GM23338 (cell line): ENCODE results near the gene ANKRD23. TPM values are rescaled to one million over a fixed set of nuclear protein-coding genes. Genes with fewer than 3 reads are reported as not detected.

Source experiments
- ATAC-seq: fragments of 200-7000 bp; cut with Tn5 transposase; 3 replicates; pipeline ENCODE4 v1.9.1; 2020
- DNase-seq: peaks from one replicate; pipeline ENCODE4 v3.0.0-alpha.2; 2015; ENCODE audit warnings: low spot score
- H2AFZ ChIP-seq: fragments of 200-600 bp; sonication (generic); 2 replicates; pipeline ENCODE4 v1.8.0; 2016; ENCODE audit warnings: antibody characterized with exemption, mild to moderate bottlenecking, moderate library complexity
- H3F3A ChIP-seq: fragments of 200-600 bp; sonication (generic); replicated peaks from 2 replicates; pipeline ENCODE4 v1.8.0; 2017; ENCODE audit warnings: antibody characterized with exemption, mixed run types, low read depth
- H3K27ac ChIP-seq: fragments of 200-600 bp; sonication (generic); 2 replicates; pipeline ENCODE4 v1.6.1; 2016; ENCODE audit warnings: low read depth
- H3K27me3 ChIP-seq: fragments of 200-600 bp; sonication (generic); 2 replicates; pipeline ENCODE4 v1.8.0; 2016; ENCODE audit warnings: mild to moderate bottlenecking, mixed run types, moderate library complexity; ENCODE audit not compliant: insufficient read depth
- H3K36me3 ChIP-seq: fragments of 200-600 bp; sonication (generic); 2 replicates; pipeline ENCODE4 v1.8.0; 2016; ENCODE audit warnings: mild to moderate bottlenecking; ENCODE audit not compliant: insufficient read depth
- H3K4me1 ChIP-seq: fragments of 200-600 bp; sonication (generic); 2 replicates; pipeline ENCODE4 v1.8.0; 2016; ENCODE audit warnings: mild to moderate bottlenecking, moderate library complexity; ENCODE audit not compliant: insufficient read depth
- H3K4me2 ChIP-seq: fragments of 200-600 bp; sonication (generic); 2 replicates; pipeline ENCODE4 v1.7.1; 2017; ENCODE audit warnings: mixed run types
- H3K4me3 ChIP-seq: fragments of 200-600 bp; sonication (generic); 2 replicates; pipeline ENCODE4 v1.6.1; 2016; ENCODE audit warnings: mixed run types
- H3K79me2 ChIP-seq: fragments of 200-600 bp; sonication (generic); replicated peaks from 2 replicates; pipeline ENCODE4 v1.8.0; 2017; ENCODE audit warnings: mild to moderate bottlenecking; ENCODE audit not compliant: insufficient read depth
- H3K9me2 ChIP-seq: fragments of 200-600 bp; sonication (generic); 2 replicates; pipeline ENCODE4 v1.8.0; 2017; ENCODE audit not compliant: insufficient read depth
- H4K20me1 ChIP-seq: fragments of 200-600 bp; sonication (generic); replicated peaks from 2 replicates; pipeline ENCODE4 v1.8.0; 2017; ENCODE audit warnings: mild to moderate bottlenecking; ENCODE audit not compliant: insufficient read depth
- H3K27ac Mint-ChIP-seq: 2 replicates; pipeline ENCODE4 v1.8.0; 2020; ENCODE audit warnings: inconsistent platforms, mild to moderate bottlenecking, moderate library complexity, mixed read lengths
- H3K27me3 Mint-ChIP-seq: 3 replicates; pipeline ENCODE4 v1.8.0; 2022; ENCODE audit warnings: low read depth, mild to moderate bottlenecking, moderate library complexity, mixed read lengths, inconsistent platforms; ENCODE audit not compliant: insufficient read depth, poor library complexity
- H3K36me3 Mint-ChIP-seq: 3 replicates; pipeline ENCODE4 v1.8.0; 2021; ENCODE audit warnings: low read depth, mild to moderate bottlenecking, inconsistent platforms, moderate library complexity, mixed read lengths
- H3K4me1 Mint-ChIP-seq: 3 replicates; pipeline ENCODE4 v1.8.0; 2020; ENCODE audit warnings: mild to moderate bottlenecking, inconsistent platforms, mixed read lengths
- H3K4me3 Mint-ChIP-seq: 3 replicates; pipeline ENCODE4 v1.8.0; 2021; ENCODE audit warnings: moderate library complexity, mild to moderate bottlenecking, inconsistent platforms, mixed read lengths
- H3K9me3 Mint-ChIP-seq: 3 replicates; pipeline ENCODE4 v1.8.0; 2020; ENCODE audit warnings: moderate library complexity, mild to moderate bottlenecking, inconsistent platforms, mixed read lengths
- EZH2 ChIP-seq: fragments of 200-600 bp; sonication (generic); IDR thresholded peaks from one replicate; pipeline ENCODE4 v1.8.0; 2017; ENCODE audit warnings: antibody characterized with exemption, mild to moderate bottlenecking, low read depth; ENCODE audit not compliant: unreplicated experiment
- EZH2phosphoT487 ChIP-seq: fragments of 200-600 bp; sonication (generic); IDR thresholded peaks from one replicate; pipeline ENCODE4 v1.8.1; 2018; ENCODE audit warnings: antibody characterized with exemption; ENCODE audit not compliant: unreplicated experiment
- JUNB ChIP-seq: IDR thresholded peaks from one replicate; pipeline ENCODE4 v1.6.1; 2016; ENCODE audit warnings: antibody characterized with exemption; ENCODE audit not compliant: unreplicated experiment
- POLR2AphosphoS5 ChIP-seq: IDR thresholded peaks from 2 replicates; pipeline ENCODE4 v1.6.1; 2016; ENCODE audit warnings: antibody characterized with exemption, low read depth
- STAT1 ChIP-seq: IDR thresholded peaks from one replicate; pipeline ENCODE4 v1.6.1; 2016; ENCODE audit warnings: antibody characterized with exemption; ENCODE audit not compliant: unreplicated experiment
- polyA plus RNA-seq: library from polyadenylated mRNA; unstranded; fragments of >200 nt; fragmentation: Nextera tagmentation; extraction: Ambion mirVana; gene quantifications from 2 replicates; pipeline ENCODE4 v1.2.1, GENCODE V29; 2016
- total RNA-seq: library from RNA; depleted of rRNA; stranded (reverse); fragments of >200 nt; shearing (Covaris generic); gene quantifications from 2 replicates; pipeline ENCODE4 v1.2.3, GENCODE V29; 2014
- TF ChIP-seq, protein P1 (sequence below): IDR thresholded peaks from 2 replicates; pipeline ENCODE4 v1.6.1; 2016; ENCODE audit warnings: antibody characterized with exemption
- TF ChIP-seq, protein P2 (sequence below), 2 experiments: fragments of 200-600 bp in 1 of 2; sonication (generic) in 1 of 2; conservative IDR thresholded peaks; 2 replicates each; pipeline versions ENCODE4 v1.5.1 to v1.6.1; 2016 to 2017; ENCODE audit warnings: antibody characterized with exemption in 2 of 2, low read depth in 2 of 2, mild to moderate bottlenecking in 2 of 2, moderate library complexity in 1 of 2
- TF ChIP-seq, protein P3 (sequence below): IDR thresholded peaks from one replicate; pipeline ENCODE4 v1.6.1; 2018; ENCODE audit warnings: antibody characterized with exemption; ENCODE audit not compliant: unreplicated experiment
- TF ChIP-seq, protein P4 (sequence below): fragments of 250-450 bp; sonication (Bioruptor Pico); IDR thresholded peaks from 2 replicates; pipeline ENCODE4 v1.5.0; 2020; ENCODE audit warnings: mild to moderate bottlenecking, moderate library complexity

ANKRD23 gene
- total and polyA plus RNA-seq, 2 experiments from 2014 or later = 4.0 to 5.0 TPM

DNA sequence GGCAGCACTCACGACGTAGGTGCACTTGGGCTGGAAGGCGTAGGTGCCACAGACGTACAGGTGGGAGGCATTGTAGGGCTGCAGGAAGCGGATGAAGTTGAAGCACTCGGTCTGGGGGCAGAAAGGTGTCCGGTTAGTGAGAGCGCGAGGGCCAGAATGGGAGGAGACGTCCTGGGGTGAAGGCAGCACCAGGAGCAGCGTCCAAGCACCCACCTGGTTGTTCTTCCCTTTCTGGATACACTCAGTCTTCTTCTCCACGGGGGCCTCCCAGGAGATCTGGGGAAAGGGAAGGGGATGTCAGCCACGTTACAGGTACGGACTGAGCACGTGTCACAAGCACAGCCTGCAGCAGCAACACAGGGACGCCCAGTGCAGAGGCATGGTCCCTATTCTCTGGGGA, 21.8 kb upstream of the ANKRD23 start:
- no peaks in the 10 kb centered on the region; the same call in none of the 2 replicates for H4K20me1 ChIP-seq
- H3K4me3 Mint-ChIP-seq = peak overlapping the region; percentile 32; the same call in 1 of the 3 replicates
- H3K27ac Mint-ChIP-seq = peak overlapping the region; percentile 59; the same call in 1 of the 2 replicates
- no peak overlapping the region for H2AFZ ChIP-seq
- H3K27ac ChIP-seq = no peak overlapping the region
- H3F3A ChIP-seq = peaks cover 9% of the 10 kb centered on the region; the same call in 1 of the 2 replicates
- H3K36me3 Mint-ChIP-seq = peaks cover 63% of the 10 kb centered on the region
- DNase-seq = no peak
- ATAC-seq = no peak
- no peaks in the 10 kb centered on the region for H3K27me3 ChIP-seq
- peaks cover 30% of the 10 kb centered on the region; the same call in 1 of the 2 replicates for H3K36me3 ChIP-seq
- no peaks in the 10 kb centered on the region for H3K9me2 ChIP-seq
- H3K4me2 ChIP-seq = no peak overlapping the region
- peaks cover 36% of the 10 kb centered on the region for H3K79me2 ChIP-seq
- no peak for TF ChIP-seq EZH2
- TF ChIP-seq, protein P1, sequence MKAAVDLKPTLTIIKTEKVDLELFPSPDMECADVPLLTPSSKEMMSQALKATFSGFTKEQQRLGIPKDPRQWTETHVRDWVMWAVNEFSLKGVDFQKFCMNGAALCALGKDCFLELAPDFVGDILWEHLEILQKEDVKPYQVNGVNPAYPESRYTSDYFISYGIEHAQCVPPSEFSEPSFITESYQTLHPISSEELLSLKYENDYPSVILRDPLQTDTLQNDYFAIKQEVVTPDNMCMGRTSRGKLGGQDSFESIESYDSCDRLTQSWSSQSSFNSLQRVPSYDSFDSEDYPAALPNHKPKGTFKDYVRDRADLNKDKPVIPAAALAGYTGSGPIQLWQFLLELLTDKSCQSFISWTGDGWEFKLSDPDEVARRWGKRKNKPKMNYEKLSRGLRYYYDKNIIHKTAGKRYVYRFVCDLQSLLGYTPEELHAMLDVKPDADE = no peak
- TF ChIP-seq JUNB = no peak
- TF ChIP-seq, protein P2, sequence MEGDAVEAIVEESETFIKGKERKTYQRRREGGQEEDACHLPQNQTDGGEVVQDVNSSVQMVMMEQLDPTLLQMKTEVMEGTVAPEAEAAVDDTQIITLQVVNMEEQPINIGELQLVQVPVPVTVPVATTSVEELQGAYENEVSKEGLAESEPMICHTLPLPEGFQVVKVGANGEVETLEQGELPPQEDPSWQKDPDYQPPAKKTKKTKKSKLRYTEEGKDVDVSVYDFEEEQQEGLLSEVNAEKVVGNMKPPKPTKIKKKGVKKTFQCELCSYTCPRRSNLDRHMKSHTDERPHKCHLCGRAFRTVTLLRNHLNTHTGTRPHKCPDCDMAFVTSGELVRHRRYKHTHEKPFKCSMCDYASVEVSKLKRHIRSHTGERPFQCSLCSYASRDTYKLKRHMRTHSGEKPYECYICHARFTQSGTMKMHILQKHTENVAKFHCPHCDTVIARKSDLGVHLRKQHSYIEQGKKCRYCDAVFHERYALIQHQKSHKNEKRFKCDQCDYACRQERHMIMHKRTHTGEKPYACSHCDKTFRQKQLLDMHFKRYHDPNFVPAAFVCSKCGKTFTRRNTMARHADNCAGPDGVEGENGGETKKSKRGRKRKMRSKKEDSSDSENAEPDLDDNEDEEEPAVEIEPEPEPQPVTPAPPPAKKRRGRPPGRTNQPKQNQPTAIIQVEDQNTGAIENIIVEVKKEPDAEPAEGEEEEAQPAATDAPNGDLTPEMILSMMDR (conservative IDR thresholded peaks at IDR 0.05; ENCODE audit: low read depth in 2 of 2) = no peak
- TF ChIP-seq STAT1 = no peak
- TF ChIP-seq, protein P3, sequence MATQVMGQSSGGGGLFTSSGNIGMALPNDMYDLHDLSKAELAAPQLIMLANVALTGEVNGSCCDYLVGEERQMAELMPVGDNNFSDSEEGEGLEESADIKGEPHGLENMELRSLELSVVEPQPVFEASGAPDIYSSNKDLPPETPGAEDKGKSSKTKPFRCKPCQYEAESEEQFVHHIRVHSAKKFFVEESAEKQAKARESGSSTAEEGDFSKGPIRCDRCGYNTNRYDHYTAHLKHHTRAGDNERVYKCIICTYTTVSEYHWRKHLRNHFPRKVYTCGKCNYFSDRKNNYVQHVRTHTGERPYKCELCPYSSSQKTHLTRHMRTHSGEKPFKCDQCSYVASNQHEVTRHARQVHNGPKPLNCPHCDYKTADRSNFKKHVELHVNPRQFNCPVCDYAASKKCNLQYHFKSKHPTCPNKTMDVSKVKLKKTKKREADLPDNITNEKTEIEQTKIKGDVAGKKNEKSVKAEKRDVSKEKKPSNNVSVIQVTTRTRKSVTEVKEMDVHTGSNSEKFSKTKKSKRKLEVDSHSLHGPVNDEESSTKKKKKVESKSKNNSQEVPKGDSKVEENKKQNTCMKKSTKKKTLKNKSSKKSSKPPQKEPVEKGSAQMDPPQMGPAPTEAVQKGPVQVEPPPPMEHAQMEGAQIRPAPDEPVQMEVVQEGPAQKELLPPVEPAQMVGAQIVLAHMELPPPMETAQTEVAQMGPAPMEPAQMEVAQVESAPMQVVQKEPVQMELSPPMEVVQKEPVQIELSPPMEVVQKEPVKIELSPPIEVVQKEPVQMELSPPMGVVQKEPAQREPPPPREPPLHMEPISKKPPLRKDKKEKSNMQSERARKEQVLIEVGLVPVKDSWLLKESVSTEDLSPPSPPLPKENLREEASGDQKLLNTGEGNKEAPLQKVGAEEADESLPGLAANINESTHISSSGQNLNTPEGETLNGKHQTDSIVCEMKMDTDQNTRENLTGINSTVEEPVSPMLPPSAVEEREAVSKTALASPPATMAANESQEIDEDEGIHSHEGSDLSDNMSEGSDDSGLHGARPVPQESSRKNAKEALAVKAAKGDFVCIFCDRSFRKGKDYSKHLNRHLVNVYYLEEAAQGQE = no peak
- TF ChIP-seq, protein P4, sequence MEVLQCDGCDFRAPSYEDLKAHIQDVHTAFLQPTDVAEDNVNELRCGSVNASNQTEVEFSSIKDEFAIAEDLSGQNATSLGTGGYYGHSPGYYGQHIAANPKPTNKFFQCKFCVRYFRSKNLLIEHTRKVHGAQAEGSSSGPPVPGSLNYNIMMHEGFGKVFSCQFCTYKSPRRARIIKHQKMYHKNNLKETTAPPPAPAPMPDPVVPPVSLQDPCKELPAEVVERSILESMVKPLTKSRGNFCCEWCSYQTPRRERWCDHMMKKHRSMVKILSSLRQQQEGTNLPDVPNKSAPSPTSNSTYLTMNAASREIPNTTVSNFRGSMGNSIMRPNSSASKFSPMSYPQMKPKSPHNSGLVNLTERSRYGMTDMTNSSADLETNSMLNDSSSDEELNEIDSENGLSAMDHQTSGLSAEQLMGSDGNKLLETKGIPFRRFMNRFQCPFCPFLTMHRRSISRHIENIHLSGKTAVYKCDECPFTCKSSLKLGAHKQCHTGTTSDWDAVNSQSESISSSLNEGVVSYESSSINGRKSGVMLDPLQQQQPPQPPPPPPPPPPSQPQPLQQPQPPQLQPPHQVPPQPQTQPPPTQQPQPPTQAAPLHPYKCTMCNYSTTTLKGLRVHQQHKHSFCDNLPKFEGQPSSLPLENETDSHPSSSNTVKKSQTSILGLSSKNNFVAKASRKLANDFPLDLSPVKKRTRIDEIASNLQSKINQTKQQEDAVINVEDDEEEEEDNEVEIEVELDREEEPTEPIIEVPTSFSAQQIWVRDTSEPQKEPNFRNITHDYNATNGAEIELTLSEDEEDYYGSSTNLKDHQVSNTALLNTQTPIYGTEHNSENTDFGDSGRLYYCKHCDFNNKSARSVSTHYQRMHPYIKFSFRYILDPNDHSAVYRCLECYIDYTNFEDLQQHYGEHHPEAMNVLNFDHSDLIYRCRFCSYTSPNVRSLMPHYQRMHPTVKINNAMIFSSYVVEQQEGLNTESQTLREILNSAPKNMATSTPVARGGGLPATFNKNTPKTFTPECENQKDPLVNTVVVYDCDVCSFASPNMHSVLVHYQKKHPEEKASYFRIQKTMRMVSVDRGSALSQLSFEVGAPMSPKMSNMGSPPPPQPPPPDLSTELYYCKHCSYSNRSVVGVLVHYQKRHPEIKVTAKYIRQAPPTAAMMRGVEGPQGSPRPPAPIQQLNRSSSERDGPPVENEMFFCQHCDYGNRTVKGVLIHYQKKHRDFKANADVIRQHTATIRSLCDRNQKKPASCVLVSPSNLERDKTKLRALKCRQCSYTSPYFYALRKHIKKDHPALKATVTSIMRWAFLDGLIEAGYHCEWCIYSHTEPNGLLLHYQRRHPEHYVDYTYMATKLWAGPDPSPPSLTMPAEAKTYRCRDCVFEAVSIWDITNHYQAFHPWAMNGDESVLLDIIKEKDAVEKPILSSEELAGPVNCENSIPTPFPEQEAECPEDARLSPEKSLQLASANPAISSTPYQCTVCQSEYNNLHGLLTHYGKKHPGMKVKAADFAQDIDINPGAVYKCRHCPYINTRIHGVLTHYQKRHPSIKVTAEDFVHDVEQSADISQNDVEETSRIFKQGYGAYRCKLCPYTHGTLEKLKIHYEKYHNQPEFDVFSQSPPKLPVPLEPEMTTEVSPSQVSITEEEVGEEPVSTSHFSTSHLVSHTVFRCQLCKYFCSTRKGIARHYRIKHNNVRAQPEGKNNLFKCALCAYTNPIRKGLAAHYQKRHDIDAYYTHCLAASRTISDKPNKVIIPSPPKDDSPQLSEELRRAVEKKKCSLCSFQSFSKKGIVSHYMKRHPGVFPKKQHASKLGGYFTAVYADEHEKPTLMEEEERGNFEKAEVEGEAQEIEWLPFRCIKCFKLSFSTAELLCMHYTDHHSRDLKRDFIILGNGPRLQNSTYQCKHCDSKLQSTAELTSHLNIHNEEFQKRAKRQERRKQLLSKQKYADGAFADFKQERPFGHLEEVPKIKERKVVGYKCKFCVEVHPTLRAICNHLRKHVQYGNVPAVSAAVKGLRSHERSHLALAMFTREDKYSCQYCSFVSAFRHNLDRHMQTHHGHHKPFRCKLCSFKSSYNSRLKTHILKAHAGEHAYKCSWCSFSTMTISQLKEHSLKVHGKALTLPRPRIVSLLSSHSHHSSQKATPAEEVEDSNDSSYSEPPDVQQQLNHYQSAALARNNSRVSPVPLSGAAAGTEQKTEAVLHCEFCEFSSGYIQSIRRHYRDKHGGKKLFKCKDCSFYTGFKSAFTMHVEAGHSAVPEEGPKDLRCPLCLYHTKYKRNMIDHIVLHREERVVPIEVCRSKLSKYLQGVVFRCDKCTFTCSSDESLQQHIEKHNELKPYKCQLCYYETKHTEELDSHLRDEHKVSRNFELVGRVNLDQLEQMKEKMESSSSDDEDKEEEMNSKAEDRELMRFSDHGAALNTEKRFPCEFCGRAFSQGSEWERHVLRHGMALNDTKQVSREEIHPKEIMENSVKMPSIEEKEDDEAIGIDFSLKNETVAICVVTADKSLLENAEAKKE (CRISPR knock-in tag) = no peak
- TF ChIP-seq POLR2AphosphoS5 = no peak
- no peak for TF ChIP-seq EZH2phosphoT487
- no peak overlapping the region for H3K4me3 ChIP-seq
- H3K9me3 Mint-ChIP-seq = no peaks in the 10 kb centered on the region; the same call in 2 of the 3 replicates
- peaks cover 14% of the 10 kb centered on the region for H3K27me3 Mint-ChIP-seq
- peaks cover 18% of the 10 kb centered on the region for H3K4me1 Mint-ChIP-seq
- peaks cover 10% of the 10 kb centered on the region for H3K4me1 ChIP-seq
